GM21825 (cell line): ENCODE data around the gene RMI2.
"Not testable (repeated sequence)": the region's sequence is repeated elsewhere in the genome, so short reads cannot be mapped to it uniquely, and the experiment has no call there.

Experiments
- ATAC-seq: cut with Tn5 transposase; IDR thresholded peaks from one replicate; pipeline ENCODE4 v1.9.1; 2021; ENCODE audit warnings: mild to moderate bottlenecking, moderate library complexity; ENCODE audit not compliant: unreplicated experiment

The RMI2 gene

DNA sequence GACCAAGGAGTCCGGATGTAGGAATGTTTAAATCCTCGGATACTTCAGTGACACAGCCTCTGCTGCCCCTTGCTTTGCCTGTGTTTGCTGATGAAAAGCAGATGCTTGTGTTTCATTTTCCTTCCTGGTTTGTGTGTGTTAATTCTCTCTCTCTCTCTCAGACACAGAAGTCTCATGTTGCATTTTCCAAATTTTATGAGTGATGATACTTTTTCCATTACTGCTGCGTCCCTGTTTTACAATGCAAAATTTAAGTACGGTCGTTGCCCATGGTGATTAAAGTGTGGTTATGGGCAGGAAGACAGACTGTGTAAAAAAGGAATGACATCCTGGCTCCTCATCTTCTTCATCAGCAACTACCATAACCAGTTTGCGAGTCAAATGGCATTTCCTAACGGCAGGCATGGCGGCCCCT is 5.7 kb downstream of the RMI2 start:
- ATAC-seq: no peak

DNA sequence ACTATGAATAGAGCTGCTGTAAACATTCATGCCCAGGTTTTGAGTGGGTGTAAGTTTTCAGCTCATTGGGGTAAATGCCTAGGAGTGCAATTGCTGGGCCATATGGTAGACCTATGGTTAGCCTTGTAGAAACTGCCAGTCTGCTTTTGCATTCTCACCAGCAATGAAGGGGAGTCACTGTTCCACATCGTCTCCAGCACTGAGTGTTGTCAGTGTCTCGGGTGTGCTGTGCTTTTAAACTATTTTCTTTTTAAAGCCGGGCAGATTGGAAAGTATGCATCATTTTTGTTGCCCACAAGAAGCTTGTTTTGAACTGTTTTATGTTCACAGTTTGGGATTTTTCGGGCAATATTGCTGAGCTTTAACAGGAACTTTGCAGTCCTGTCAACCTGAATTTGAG is 7.9 kb downstream of the RMI2 start:
- no peak for ATAC-seq

DNA sequence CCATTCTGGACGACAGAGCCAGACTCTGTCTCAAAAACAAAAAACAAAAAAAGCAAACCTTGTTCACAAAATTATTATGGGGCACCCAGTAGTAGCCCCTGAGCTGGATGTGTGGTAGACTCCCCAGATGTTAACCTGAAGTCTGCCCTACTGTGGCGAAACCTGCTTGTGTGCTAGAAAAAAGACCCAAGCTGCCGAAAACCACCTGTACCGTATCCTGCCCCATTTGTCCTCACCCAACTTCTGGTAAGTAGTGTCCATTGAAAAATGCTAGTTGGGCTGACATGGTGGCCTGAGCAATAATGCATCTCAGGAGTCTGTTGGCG is 9.1 kb downstream of the RMI2 start:
- ATAC-seq: no peak

DNA sequence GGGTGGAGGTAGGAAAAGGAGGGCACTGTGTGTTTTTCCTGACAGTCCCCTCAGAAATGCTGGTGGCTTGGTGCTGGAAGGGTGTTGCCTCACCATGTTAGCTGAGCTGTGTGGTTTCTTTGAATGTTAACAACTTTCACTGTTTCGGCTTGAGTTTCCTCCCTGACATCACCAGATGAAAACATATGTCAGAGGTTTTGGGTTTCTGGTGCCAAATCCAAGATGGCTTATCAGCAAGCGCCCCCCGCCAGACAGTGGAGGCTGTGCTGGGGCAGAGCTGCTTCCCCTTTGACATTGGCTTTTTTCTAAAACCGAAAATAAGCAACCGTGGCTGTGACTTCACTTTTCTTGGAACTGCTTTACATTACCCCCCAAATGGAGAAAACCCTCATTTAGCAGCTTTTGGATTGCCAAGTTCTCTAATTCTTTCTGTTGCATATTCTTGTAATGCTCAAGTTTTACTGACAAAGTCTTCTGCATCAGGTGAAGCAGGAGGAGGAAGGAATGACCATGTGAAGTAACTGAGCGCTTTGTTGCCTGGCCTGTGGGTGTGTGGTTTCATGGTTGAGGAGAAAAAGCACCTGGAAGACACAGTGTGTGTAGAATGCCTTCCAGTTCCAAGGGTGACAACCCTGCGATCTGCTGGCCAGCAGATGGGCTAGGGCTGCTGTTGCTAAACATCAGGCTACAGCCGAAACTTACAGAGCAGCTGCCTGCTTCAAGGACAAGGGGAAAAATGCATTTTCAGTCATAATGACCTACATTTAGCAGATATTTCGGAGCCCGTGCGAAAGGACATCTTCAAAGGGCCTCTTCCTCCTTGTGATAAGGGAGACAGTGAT is 9.7 kb downstream of the RMI2 start:
- peak; percentile 60 for ATAC-seq

DNA sequence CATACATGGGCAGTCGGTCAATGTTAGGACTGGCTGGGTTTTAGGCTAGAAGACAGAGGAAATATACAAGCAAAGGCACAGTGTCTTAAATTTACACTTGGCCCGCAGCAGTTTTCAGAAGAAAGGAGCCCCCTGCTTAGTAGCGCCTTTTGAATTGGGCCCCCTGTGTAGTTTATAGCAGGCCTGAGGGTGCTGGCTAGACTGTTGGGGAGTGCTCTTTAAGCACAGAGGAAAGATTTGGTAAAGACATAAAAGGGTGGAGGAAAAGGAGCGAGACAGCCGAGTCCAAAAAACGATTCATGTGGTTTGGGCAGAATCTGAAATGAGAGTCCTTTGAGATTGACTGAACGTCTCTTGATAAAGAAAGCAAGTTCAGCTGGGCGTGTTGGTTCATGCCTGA is 10.6 kb downstream of the RMI2 start:
- ATAC-seq: no peak

DNA sequence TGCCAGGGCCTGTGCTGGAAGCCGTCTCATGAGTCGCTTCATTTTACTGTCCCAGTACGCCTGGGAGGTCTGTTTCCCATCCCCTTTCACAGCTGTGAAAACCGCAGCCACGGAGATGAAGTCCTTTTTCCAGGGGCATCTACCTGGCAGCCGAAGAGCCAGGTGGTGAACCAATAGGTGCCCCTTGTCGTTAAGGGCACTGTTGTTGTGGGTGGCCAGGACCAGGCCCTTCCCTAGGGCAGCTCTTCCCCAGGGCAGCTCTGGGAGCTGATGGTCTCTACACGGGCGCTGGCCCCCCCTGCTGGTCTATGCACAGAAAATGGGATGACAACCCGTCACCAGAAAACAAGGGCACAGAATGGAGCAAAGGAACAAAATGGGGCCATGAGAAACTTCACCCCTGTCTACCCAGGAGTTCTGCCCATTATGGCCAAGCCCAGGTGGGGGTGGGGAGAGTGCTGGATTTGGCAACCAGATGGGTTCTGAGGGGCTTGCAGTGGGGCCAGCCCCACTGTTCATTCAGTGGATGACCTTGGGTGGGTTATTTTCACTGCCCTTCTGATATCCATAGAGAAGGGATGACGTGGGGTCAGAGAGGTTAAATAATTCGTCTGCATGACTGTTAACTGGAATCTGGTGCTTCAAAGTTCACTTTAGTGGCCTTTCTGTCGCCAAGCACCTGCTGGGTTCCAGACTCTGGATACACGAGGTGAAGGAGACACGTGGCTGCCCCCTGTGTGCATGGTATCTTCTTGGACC is 11.5 kb downstream of the RMI2 start:
- ATAC-seq: no peak

DNA sequence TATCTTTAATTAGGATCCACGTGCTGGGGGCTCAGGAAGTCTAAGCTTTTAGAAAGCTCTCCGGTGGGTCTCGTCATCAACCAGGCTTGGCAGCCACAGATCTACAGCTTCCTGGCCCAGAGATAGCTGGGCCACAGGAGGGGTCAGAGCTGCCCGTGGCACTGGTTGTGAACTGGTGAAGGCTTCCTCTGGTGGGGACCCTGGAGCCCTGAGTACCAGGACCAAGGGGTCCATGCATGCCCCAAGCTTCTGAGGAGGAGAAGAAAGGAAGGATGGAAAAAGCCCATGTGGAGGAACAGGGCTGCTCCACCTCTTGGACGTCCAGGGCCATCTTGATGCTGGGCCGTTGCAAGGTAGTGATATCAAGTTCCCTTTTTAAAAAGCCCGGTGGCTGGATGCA is 13.3 kb downstream of the RMI2 start:
- ATAC-seq: no peak

DNA sequence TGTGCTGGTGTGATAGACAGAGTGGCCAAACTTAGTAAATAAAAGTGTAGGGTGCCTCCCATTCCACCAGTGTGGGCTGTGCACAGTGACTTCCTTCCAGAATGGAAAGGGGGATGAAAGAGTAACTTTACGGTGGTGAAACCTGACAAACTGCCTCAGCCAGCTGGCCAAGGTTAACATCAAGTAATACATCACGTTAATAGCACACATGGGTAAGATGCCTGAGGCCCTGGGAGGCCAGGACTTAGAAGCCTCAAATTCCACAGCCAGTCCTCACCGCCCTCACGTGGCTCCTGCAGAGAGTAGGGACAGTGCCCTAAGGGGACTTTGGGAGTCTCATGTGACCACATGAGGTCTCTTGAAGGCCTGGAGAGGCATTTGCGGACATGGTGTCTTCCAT is 14.1 kb downstream of the RMI2 start:
- no peak for ATAC-seq

DNA sequence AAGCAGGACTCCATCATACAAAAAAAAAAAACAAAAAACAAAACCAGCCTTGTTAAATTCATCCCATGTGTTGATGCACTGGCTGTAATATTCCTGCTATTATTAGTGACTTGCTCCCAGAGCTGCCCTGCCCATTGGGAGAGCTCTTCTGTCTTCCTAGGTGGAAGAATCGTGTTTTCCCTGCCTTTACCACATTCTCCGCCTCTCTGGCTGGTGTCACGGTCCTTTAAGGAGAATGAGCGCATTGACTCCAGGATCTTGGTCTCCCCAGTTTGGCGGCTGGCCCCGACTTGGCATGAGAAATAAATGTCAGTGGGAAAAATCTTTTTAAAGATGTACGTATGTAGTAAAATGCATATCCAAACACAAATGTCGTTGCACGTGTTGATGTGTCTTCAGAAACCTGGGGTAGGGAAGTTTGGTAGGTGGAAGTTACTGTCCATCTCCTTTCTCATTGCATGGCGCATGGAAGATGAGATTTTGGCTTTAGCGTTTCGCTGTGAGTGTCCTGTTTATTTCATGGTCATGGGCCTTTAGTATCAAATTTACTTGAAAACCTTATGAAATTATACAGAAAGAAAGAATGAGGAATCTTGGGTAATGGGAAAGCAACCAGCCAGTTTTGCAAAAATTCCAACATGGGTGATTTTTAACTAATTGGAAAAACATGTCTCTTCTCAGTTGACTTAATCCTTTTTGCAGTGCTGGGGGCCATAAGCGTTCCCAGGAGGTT is 15.5 kb downstream of the RMI2 start:
- no peak for ATAC-seq

DNA sequence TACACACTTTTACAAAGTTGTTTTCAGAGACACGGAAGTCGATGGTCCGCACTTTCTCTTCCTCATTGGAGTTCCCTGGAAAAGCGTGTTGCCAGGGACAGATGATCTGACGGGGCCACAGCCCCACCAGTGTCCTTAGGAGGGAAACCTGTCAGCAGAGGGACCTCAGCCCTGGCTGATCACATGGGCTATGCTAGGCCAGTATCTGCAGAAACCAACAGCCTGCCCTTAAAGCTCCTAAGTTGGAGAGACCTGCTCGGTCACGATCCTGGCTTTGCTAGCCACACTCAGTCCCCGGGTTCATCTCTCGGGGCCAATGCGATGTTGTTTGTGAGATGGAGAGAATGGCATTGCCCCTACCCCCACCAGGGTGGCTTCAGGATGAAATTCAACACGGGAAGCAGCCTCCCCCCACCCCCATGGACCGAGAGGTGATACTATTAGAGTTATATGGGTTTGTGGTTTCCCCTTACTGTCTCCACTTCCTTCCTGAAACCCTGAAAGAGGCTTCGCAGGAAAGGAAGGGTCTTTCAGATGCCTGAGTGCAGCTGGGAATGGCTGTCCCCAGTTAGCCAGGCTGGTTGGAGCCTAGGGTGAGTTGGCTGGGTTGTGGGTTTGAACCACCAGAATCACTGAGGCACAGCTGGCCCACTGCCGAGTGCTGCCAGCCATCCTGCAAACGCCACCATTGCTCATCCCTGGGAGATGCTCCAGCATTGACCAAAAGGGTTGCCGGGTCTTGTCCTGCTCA is 16.6 kb downstream of the RMI2 start:
- peak; percentile 45 for ATAC-seq

DNA sequence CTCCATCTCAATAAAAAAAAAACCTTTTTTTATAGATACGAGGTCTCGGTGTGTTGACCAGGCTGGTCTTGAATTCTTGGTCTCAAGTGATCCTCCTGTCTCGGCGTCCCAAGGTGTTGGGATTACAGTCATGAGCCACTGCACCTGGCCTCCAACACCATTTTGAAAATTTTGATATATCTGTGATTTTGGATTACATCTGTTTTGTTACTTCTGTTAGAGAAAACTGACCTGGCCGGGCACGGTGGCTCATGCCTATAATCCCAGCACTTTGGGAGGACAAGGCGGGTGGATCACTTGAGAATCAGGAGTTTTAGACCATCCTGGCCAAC is 18.6 kb downstream of the RMI2 start:
- no peak for ATAC-seq

DNA sequence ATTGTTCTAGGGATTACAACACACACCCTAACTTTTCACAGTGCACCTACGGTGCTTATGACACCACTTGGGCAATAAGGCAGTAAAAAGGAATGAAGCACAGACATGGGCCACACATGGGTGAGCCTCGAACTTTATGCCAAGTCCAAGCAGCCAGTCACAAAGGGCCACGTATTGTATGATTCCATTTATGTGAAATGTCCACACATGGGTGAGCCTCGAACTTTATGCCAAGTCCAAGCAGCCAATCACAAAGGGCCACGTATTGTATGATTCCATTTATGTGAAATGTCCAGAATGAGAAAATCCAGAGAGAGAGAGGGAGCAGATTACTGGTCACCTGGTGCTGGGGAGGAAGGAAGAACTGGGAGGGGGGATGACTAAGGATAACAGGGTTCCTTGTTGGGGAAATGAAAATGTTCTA is 22.2 kb downstream of the RMI2 start:
- no peak for ATAC-seq

DNA sequence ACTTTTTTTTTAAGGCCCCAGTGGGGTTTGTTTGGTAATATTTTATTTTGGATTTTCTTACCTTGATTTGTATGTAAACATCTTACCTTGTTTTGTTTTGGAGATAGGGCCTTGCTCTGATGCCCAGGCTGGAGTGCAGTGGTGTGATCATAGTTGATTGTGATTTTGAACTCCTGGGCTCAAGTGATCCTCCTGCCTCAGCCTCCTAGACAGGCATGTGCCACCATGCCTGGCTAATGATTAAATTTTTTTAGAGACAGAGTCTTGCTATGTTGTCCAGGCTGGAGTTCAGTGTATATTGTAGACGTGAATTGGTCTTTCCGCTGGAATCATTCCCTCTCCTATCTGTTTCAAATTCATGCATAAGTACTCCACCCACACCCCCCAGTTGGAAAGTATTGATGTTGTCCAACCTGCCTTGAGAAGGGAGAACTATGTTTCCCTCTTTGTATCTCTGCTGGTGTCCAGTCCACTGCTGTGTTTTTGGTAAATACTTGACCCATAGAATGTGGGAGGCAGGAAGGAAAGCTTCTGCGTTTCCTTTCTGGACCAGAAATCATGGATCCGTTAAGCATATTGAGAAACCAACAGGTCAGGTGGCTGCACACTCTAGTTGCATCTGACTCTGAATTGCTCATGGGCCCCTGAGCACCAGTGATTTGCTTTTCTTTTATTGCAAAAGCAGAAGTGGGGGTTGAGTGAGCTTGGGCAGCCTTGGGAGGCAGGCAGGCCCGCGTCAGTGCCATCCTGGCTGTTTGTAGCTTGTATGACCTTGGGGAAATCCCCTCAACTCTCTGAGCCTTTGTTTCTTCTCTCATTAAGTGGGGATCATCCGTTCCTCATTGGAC is 25.0 kb downstream of the RMI2 start:
- ATAC-seq: peak; percentile 68

DNA sequence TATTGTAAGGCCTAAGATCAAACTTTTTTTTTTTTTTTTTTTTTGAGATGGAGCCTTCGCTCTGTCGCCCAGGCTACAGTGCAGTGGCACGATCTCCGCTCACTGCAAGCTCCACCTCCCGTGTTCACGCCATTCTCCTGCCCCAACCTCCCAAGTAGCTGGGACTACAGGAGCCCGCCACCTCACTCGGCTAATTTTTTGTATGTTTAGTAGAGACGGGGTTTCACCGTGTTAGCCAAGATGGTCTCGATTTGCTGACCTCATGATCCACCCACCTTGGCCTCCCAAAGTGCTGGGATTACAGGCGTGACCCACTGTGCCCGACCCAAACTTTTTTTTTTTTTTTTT is 25.6 kb downstream of the RMI2 start:
- ATAC-seq: not testable (repeated sequence)

DNA sequence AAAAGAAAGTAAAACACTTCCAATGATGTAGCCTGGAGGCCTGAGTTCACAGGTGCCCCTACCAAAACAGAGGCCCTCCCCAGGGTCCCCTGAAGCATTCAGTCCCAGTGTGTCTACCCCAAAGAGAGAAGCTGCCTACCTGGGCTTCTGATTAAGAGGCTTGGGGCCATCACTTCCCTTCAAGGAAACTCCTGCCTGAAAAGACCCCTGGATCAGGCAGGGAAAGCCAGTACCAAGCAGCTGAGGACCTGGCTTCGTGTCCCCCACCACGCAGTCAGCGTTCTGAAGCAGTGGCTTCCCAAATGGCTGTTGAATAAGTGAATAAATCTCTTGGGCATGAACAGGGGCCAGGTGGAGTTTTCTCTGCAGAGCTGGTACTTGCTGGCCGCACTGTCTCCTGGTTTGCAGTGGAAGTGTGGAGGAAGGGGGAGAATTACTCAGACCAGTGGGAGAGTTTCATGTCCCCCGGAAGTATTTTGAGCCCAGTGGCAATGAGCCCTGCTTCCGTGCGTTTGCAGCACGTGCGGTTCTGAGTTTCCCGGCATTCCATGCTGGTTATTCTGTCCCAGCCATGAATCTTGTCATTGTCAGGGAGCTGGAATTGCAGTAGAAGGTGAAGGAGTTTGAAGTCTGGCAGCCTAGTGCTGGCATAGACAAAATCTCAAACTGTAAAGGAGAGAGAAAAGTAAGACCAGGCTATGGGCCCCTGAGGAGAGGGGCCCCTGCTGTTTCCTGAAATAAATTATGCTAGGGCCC is 27.0 kb downstream of the RMI2 start:
- no peak for ATAC-seq

DNA sequence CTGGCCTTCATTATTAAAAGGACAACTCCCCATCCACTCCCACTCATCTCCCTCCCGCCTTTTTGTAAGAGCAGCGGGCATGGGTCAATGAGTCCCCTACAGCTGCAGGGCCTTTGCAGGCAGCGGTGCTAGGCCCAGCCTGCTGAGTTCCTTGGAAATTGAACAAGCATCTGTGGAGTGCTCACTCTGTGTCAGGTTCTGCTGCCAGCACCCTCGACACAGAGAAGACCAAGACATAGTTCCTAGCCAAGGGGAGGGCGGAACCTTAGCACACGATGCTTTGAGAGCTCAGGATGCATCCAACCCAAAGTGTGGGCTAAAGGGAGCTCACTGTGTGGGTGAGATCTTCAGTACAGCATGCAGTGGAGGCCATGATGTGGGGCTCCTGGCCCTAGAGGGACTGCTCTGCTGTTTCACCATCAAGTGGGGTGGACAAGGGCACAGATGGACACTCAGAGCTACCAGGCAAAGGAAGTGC is 27.6 kb downstream of the RMI2 start:
- ATAC-seq: no peak

DNA sequence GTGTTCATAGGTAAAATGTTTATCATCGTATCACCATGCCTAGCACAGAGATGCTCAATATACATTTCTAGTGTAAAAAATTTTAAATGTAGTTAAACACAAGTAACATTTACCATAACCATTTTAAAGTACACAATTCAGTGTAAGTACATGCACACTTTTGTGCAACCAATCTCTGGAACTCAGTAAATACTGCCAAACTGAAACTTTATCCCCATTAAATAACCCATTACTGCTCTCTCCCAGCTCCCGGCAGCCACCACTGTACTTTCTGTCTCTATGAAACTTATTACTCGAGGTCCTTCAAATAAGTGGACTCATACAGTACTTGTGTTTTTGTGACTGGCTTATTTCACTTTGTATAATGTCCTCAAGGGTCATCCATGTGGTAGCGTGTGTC is 29.0 kb downstream of the RMI2 start:
- ATAC-seq: no peak

DNA sequence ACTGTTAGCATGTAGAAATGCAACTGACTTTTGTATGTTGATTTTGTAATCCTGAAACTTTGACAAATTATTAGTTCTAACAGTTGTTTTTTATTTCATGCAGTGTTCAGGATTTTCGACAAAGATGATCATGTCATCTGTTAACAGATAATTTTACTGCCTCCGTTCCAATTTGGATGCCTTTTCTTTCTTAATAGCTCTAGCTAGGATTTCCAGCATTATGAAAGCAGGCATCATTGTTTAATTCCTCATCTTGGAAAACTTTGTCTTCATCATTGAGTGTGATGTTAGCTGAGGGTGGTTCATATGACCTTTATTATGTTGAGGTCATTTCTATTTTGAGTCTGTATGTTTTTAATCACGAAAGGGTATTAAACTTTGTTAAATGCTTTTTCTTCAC is 31.9 kb downstream of the RMI2 start:
- ATAC-seq: no peak

DNA sequence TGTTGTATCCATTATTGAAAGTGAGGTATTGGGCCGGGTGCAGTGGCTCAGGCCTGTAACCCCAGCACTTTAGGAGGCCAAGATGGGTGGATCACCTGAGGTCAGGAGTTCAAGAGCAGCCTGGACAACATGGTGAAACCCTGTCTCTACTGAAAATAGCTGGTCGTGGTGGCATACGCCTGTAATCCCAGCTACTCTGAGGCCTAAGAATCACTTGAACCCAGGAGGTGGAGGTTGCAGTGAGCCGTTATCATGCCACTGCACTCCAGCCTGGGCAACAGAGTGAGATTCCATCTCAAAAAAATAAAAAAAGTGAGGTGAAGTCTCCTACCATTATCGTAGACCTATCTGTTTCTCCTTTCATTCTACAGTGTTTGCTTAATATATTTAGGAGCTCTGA is 33.7 kb downstream of the RMI2 start:
- ATAC-seq: not testable (repeated sequence)

DNA sequence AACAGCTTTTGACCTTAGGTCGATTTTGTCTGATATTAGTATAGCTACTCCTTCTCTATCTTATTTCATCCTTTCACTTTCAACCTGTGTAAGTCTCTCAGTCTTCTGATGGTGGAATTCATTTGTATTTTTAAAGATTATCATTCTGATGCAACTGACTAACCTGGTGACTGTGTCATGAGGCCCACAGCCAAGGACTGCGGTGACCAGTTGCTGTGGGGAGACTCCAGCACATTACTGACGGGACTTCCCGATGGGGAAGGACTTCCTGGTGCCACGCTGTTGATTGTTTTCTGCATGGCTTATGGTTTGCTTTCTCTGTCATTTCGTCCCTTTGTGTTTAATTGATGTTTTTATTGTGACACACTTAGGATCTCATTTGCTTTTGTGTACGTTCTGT is 34.2 kb downstream of the RMI2 start:
- ATAC-seq: peak; percentile 85
